K562 (cell line): ENCODE data around the gene NOP16. TPM values are rescaled to one million over a fixed set of nuclear protein-coding genes. Genes with fewer than 3 reads are reported as not detected.

Experiments used
- CAMTA2 ChIP-seq: fragments of 250-450 bp; sonication (Bioruptor Pico); conservative IDR thresholded peaks from 2 replicates; pipeline ENCODE4 v1.5.1; 2022
- CBX1 ChIP-seq: sonication (generic); IDR thresholded peaks from 2 replicates; pipeline ENCODE4 v1.6.1; 2016; ENCODE audit warnings: antibody characterized with exemption, low read depth, mild to moderate bottlenecking
- CREB1 ChIP-seq, 2 experiments: sonication (generic) in 1 of 2; formaldehyde crosslinking in 1 of 2; IDR thresholded peaks; 2 replicates each; pipeline versions ENCODE4 v1.6.1 to v1.8.0; 2012 to 2022; ENCODE audit warnings: inconsistent platforms in 1 of 2, mild to moderate bottlenecking in 1 of 2, missing genetic modification reagents in 1 of 2, moderate library complexity in 1 of 2
- E2F3 ChIP-seq: fragments of 250-450 bp; sonication (Bioruptor Pico); IDR thresholded peaks from 2 replicates; pipeline ENCODE4 v1.4.0; 2020; ENCODE audit warnings: mild to moderate bottlenecking
- FIP1L1 ChIP-seq: fragments of 200-400 bp; formaldehyde crosslinking; IDR thresholded peaks from 2 replicates; pipeline ENCODE4 v1.6.1; 2018; ENCODE audit warnings: mild to moderate bottlenecking, low read depth, low read length; ENCODE audit not compliant: poor library complexity, severe bottlenecking
- GABPB1 ChIP-seq: sonication (generic); formaldehyde crosslinking; IDR thresholded peaks from 2 replicates; pipeline ENCODE4 v1.8.0; 2022; ENCODE audit warnings: mild to moderate bottlenecking, missing genetic modification reagents
- GATAD2A ChIP-seq: fragments of 450-650 bp; IDR thresholded peaks from 2 replicates; pipeline ENCODE4 v1.6.1; 2017
- HNRNPLL ChIP-seq: fragments of 200-400 bp; formaldehyde crosslinking; IDR thresholded peaks from 2 replicates; pipeline ENCODE4 v1.6.1; 2017; ENCODE audit warnings: low read length, low read depth, mild to moderate bottlenecking; ENCODE audit not compliant: poor library complexity, severe bottlenecking
- KDM1A ChIP-seq, 2 experiments: fragments of 450-650 bp; IDR thresholded peaks; 2 replicates each; pipeline ENCODE4 v1.6.1; 2016; ENCODE audit warnings: mild to moderate bottlenecking in 2 of 2
- KLF13 ChIP-seq: fragments of 450-650 bp; IDR thresholded peaks from 2 replicates; pipeline ENCODE4 v1.6.1; 2016; ENCODE audit warnings: missing genetic modification characterization, low read depth, mild to moderate bottlenecking, missing compliant biosample characterization, moderate library complexity, borderline replicate concordance
- MAFG ChIP-seq: fragments of 450-650 bp; conservative IDR thresholded peaks from 2 replicates; pipeline ENCODE4 v1.6.1; 2016; ENCODE audit warnings: missing genetic modification characterization, missing compliant biosample characterization
- MBD2 ChIP-seq: sonication (generic); IDR thresholded peaks from 2 replicates; pipeline ENCODE4 v1.6.1; 2016; ENCODE audit warnings: low read depth, borderline replicate concordance
- NCOA4 ChIP-seq: fragments of 450-650 bp; IDR thresholded peaks from 2 replicates; pipeline ENCODE4 v1.6.1; 2018; ENCODE audit warnings: mild to moderate bottlenecking; ENCODE audit not compliant: partially characterized antibody
- NFATC3 ChIP-seq: fragments of 450-650 bp; IDR thresholded peaks from 2 replicates; pipeline ENCODE4 v1.6.1; 2017; ENCODE audit warnings: mild to moderate bottlenecking
- NR2C1 ChIP-seq, 2 experiments: fragments of 450-650 bp; IDR thresholded peaks; 2 replicates each; pipeline ENCODE4 v1.6.1; 2017; ENCODE audit warnings: mild to moderate bottlenecking in 2 of 2, antibody characterized with exemption in 1 of 2, inconsistent platforms in 1 of 2, missing compliant biosample characterization in 1 of 2, missing genetic modification characterization in 1 of 2
- PHB ChIP-seq: fragments of 250-450 bp; sonication (Bioruptor Pico); IDR thresholded peaks from 2 replicates; pipeline ENCODE4 v1.5.0; 2021
- XRCC4 ChIP-seq: IDR thresholded peaks from one replicate; pipeline ENCODE4 v1.6.1; 2011; ENCODE audit not compliant: insufficient read depth, insufficient read length; ENCODE audit errors: extremely low read depth
- ZBTB43 ChIP-seq: sonication (generic); formaldehyde crosslinking; IDR thresholded peaks from 2 replicates; pipeline ENCODE4 v1.8.0; 2023; ENCODE audit warnings: mild to moderate bottlenecking, missing genetic modification reagents
- ZKSCAN1 ChIP-seq: fragments of 150-350 bp; IDR thresholded peaks from 2 replicates; pipeline ENCODE4 v1.6.1; 2016; ENCODE audit warnings: low read depth, low read length
- ZNF165 ChIP-seq: fragments of 250-450 bp; sonication (Bioruptor Pico); IDR thresholded peaks from 2 replicates; pipeline ENCODE4 v1.4.0; 2020; ENCODE audit warnings: borderline replicate concordance
- ZNF830 ChIP-seq: fragments of 250-450 bp; sonication (Bioruptor Pico); IDR thresholded peaks from 2 replicates; pipeline ENCODE4 v1.5.0; 2021; ENCODE audit warnings: mild to moderate bottlenecking
- polyA plus RNA-seq, 8 experiments: library from polyadenylated mRNA; depleted of rRNA in 4 of 8; stranded (reverse) in 5 of 8; unstranded in 3 of 8; fragments of >200 nt; fragmentation: Nextera tagmentation in 2 of 8; fragmentation: Illumina TruSeq in 1 of 8; extraction: Ambion mirVana in 2 of 8; extraction: Trizol in 1 of 8; gene quantifications; 2 replicates each; pipeline versions ENCODE4 v1.2.1 to v1.2.3, GENCODE V29; 2011 to 2014; ENCODE audit warnings: inconsistent platforms in 1 of 8, missing spikeins in 1 of 8
- total RNA-seq, 7 experiments: library from RNA; depleted of rRNA in 6 of 7; stranded (reverse); fragments of >200 nt in 6 of 7; fragmentation: Illumina TruSeq in 2 of 7; extraction: Trizol in 2 of 7; gene quantifications; 2 replicates each; pipeline versions ENCODE4 v1.2.1 to v1.2.3, GENCODE V29; 2011 to 2021; ENCODE audit warnings: low replicate concordance in 1 of 7
- TF ChIP-seq, protein P1 (sequence below): fragments of 250-450 bp; sonication (Bioruptor Pico); IDR thresholded peaks from 2 replicates; pipeline ENCODE4 v1.4.0; 2020; ENCODE audit warnings: mild to moderate bottlenecking, moderate library complexity
- TF ChIP-seq, protein P2 (sequence below): fragments of 200-800 bp; sonication (Bioruptor generic); IDR thresholded peaks from 2 replicates; pipeline ENCODE4 v1.6.1; 2017; ENCODE audit warnings: missing genetic modification characterization, missing compliant biosample characterization
- TF ChIP-seq, protein P3 (sequence below): fragments of 450-650 bp; conservative IDR thresholded peaks from 2 replicates; pipeline ENCODE4 v1.6.1; 2016; ENCODE audit warnings: missing genetic modification characterization, low read depth, mild to moderate bottlenecking, control low read depth, missing compliant biosample characterization

Gene NOP16
- total and polyA plus RNA-seq, 9 of the 15 experiments (the other 6 are each of a cell fraction or from before 2014, with no cell fraction given) = 92.5 to 342 (median 148) TPM

DNA sequence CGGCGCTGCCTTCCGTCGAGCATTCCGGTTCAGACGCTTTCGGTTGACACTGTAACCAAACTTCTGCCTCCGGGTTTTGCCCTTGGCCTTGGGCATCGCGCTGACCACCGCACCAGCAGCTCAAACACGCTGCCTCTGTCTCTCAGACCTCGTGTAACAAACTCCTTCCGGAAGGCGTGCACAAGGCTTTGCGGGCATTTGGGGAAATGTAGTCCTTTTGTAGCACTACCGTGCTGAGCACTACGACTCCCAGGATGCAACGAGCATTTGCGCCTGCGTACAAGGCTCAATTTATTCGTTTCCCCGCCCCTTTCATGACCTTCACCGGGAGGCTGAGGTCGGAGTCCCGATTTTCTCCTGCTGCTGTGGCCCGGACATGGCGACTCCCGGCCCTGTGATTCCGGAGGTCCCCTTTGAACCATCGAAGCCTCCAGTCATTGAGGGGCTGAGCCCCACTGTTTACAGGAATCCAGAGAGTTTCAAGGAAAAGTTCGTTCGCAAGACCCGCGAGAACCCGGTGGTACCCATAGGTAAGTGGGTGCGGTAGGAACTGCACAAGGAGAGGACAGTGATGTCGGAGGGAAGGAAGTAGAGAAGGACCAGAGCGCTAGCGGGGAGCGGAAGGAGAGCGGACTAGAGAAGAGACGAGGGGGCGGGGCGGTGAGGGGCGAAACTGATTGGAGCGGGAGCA, at the start of gene NOP16, which contains the start of gene HIGD2A (continued):
- TF ChIP-seq, protein P1, sequence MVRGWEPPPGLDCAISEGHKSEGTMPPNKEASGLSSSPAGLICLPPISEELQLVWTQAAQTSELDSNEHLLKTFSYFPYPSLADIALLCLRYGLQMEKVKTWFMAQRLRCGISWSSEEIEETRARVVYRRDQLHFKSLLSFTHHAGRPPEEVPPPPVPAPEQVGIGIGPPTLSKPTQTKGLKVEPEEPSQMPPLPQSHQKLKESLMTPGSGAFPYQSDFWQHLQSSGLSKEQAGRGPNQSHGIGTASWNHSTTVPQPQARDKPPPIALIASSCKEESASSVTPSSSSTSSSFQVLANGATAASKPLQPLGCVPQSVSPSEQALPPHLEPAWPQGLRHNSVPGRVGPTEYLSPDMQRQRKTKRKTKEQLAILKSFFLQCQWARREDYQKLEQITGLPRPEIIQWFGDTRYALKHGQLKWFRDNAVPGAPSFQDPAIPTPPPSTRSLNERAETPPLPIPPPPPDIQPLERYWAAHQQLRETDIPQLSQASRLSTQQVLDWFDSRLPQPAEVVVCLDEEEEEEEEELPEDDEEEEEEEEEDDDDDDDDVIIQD = no peak
- TF ChIP-seq ZKSCAN1 (no peak), ZNF830 (CRISPR knock-in tag) (no peak), MAFG (no peak), ZNF165 (no peak), HNRNPLL (no peak), FIP1L1 (peak; percentile 13), NFATC3 (peak; percentile 76; the same call in 1 of the 2 replicates), MBD2 (peak; percentile 90), GATAD2A (no peak), NCOA4 (no peak), KLF13 (peak; percentile 73; the same call in 1 of the 2 replicates), NR2C1 (IDR thresholded peaks at IDR 0.05) (peak; percentile 94), NR2C1 (tag; IDR thresholded peaks at IDR 0.05) (peak; percentile 93), CREB1 (IDR thresholded peaks at IDR 0.05) (peak; percentile 50; the same call in 1 of the 2 replicates), CREB1 (CRISPR knock-in tag; IDR thresholded peaks at IDR 0.05) (peak; percentile 80), GABPB1 (peak; percentile 99), E2F3 (no peak), PHB (CRISPR knock-in tag) (no peak), KDM1A (IDR thresholded peaks at IDR 0.05) (no peak; a peak in 1 of 4 replicates), XRCC4 (no peak), CAMTA2 (CRISPR knock-in tag) (no peak), CBX1 (no peak), ZBTB43 (CRISPR knock-in tag) (0 out of 2 replicates have a peak, but pooled peaks have one; percentile 17)
- TF ChIP-seq, protein P2, sequence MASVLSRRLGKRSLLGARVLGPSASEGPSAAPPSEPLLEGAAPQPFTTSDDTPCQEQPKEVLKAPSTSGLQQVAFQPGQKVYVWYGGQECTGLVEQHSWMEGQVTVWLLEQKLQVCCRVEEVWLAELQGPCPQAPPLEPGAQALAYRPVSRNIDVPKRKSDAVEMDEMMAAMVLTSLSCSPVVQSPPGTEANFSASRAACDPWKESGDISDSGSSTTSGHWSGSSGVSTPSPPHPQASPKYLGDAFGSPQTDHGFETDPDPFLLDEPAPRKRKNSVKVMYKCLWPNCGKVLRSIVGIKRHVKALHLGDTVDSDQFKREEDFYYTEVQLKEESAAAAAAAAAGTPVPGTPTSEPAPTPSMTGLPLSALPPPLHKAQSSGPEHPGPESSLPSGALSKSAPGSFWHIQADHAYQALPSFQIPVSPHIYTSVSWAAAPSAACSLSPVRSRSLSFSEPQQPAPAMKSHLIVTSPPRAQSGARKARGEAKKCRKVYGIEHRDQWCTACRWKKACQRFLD = peak; percentile 71
- TF ChIP-seq, protein P3, sequence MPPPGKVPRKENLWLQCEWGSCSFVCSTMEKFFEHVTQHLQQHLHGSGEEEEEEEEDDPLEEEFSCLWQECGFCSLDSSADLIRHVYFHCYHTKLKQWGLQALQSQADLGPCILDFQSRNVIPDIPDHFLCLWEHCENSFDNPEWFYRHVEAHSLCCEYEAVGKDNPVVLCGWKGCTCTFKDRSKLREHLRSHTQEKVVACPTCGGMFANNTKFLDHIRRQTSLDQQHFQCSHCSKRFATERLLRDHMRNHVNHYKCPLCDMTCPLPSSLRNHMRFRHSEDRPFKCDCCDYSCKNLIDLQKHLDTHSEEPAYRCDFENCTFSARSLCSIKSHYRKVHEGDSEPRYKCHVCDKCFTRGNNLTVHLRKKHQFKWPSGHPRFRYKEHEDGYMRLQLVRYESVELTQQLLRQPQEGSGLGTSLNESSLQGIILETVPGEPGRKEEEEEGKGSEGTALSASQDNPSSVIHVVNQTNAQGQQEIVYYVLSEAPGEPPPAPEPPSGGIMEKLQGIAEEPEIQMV = no peak
